ENCODE data around the gene CPSF2. TPM values are rescaled to one million over a fixed set of nuclear protein-coding genes. Genes with fewer than 3 reads are reported as not detected.

The CPSF2 gene
- polyA plus RNA-seq, 1 of the 3 experiments (the other 2 are of a cell fraction) = 11.7 TPM

DNA sequence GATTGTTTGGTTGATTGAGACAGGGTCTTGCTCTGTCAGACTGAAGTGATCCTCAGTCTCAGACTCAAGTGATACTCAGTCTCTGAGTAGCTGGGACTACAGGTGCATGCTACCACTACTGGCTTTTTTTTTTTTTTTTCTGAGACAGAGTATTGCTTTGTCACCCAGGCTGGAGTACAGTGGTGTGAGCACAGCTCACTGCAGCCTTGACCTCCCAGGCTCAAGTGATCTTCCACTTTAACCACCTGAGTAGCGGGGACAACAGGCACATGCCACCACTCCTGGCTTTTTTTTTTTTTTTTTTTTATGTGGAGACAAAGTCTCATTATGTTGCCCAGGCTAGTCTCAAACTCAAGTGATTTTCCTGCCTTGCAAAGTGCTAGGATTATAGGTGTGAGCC is 31.8 kb downstream of the CPSF2 start:
- ChIA-PET CTCF (no interaction called here), POLR2A (no interaction called here)
- Histone ChIP-seq H3F3A (replicated peaks; ENCODE audit: insufficient read depth) (peaks cover 19% of the 10 kb centered on the region), H3K79me2 (ENCODE audit: insufficient read depth) (no peaks in the 10 kb centered on the region; the same call in 1 of the 2 replicates), H3K4me2 (no peak overlapping the region), H3K9me3 (no peaks in the 10 kb centered on the region), H3K9me2 (no peaks in the 10 kb centered on the region), H3K27me3 (ENCODE audit: insufficient read depth) (no peaks in the 10 kb centered on the region), H2AFZ (ENCODE audit: low read depth) (no peak overlapping the region), H3K4me1 (ENCODE audit: control insufficient read depth in 1 of 2, insufficient read depth in 2 of 2, low read depth in 1 of 2, low read length in 1 of 2) (no peaks in the 10 kb centered on the region), H4K20me1 (ENCODE audit: insufficient read depth) (no peaks in the 10 kb centered on the region), H3K27ac (ENCODE audit: low read depth in 2 of 2, low read length in 1 of 2) (peak overlapping the region in 1 of 2 experiments; percentile 59; a peak in 1 of 4 replicates), H3K36me3 (replicated peaks in 1 of 2; ENCODE audit: control insufficient read depth in 1 of 2, insufficient read depth in 2 of 2, low read length in 1 of 2) (peaks cover 48 to 79% of the 10 kb centered on the region in 2 experiments), H3K4me3 (ENCODE audit: low read depth in 2 of 2, low read length in 1 of 2) (no peak overlapping the region; a peak in 1 of 4 replicates), H3K9ac (no peak overlapping the region)
- TF ChIP-seq TCF12 (IDR thresholded peaks at IDR 0.05) = no peak
- no peak for TF ChIP-seq TAF1 (IDR thresholded peaks at IDR 0.05; ENCODE audit: borderline replicate concordance, low read depth, low read length)
- no peak for TF ChIP-seq FOXM1 (IDR thresholded peaks at IDR 0.05; ENCODE audit: low read depth)
- no peak for TF ChIP-seq RCOR1 (IDR thresholded peaks at IDR 0.05; ENCODE audit: low read length)
- TF ChIP-seq RAD21 (IDR thresholded peaks at IDR 0.05; ENCODE audit: low read length) = no peak
- no peak for TF ChIP-seq MAX (IDR thresholded peaks at IDR 0.05; ENCODE audit: low read depth)
- no peak for TF ChIP-seq SIN3A (IDR thresholded peaks at IDR 0.05; ENCODE audit: borderline replicate concordance, low read depth, low read length)
- no peak for TF ChIP-seq JUND (IDR thresholded peaks at IDR 0.05)
- no peak for TF ChIP-seq FOSL2 (IDR thresholded peaks at IDR 0.05; ENCODE audit: borderline replicate concordance, low read depth)
- no peak for TF ChIP-seq USF1 (IDR thresholded peaks at IDR 0.05; ENCODE audit: borderline replicate concordance, low read depth)
- no peak for TF ChIP-seq USF2 (IDR thresholded peaks at IDR 0.05; ENCODE audit: borderline replicate concordance, low read depth, low read length)
- no peak for TF ChIP-seq NRF1 (IDR thresholded peaks at IDR 0.05; ENCODE audit: low read depth, low read length)
- TF ChIP-seq TEAD4 (IDR thresholded peaks at IDR 0.05; ENCODE audit: borderline replicate concordance, insufficient read depth) = no peak
- no peak for TF ChIP-seq POLR2AphosphoS5 (IDR thresholded peaks at IDR 0.05; ENCODE audit: low read depth, low read length)
- no peak for TF ChIP-seq REST (IDR thresholded peaks at IDR 0.05; ENCODE audit: low read depth, low read length)
- WGBS (ENCODE audit: low lambda C conversion rate) = 100% methylated on average over 1 of the region's 1 CpG
- no peak for DNase-seq
